Stimulated activated CD8-positive, alpha-beta memory T cell treated with anti-CD3 and anti-CD28 coated beads, Interleukin-12 subunit alpha, Interleukin-12 subunit beta, amount 100 ng/mL, for 24 hours (primary cell): ENCODE results near the gene OR6K3.

ENCODE experiments used
- DNase-seq: peaks from one replicate; pipeline ENCODE4 v3.0.0-alpha.2; 2020; ENCODE audit errors: extremely low read depth

The OR6K3 gene

DNA sequence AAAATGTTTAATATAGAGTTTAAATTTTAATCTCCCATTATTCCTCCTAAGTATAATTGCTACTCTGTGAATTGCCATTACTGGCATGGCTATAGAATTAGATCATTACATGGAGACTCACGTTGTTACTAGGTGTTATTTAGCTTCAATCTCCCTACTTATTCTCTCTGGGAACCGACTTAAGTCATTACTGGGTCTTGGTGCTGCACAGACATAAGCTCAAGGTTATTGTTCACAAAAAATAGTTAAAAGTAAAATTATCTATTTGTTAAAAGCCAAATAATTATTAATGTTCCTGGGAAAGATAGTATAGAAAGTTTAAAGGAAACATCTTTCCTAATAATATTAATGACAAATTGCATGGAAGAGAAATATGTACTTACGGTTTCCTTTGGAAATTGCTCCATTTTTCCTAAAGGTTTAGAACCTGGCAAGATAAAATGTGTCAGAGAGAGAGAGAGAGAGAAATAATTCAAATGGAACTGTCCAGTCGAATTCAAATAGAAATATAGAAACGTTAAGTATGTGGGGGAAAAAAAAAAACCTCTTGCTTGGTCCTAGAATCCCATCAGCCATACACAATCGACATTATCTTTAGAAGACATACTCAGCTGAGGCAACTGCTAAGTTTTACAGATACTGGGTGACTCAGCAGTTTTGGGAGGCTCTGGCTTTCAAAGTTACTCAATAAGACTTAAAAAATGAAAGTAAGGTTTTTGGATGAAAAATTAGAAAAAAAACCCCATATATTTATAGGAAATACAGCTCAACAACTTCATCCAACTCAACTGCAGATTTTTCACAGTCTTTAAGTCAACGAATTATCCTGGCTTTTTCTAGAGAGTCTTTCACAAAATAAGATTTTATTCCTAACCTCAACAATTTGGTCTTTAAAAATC lies 34.2 kb downstream of the OR6K3 start, which contains the start of gene SPTA1:
TSS of gene SPTA1 (minus strand) at position 605 of the 899 bp plus-strand sequence. CDS start at position 407, 198 bp downstream.
- DNase-seq, result no peak

DNA sequence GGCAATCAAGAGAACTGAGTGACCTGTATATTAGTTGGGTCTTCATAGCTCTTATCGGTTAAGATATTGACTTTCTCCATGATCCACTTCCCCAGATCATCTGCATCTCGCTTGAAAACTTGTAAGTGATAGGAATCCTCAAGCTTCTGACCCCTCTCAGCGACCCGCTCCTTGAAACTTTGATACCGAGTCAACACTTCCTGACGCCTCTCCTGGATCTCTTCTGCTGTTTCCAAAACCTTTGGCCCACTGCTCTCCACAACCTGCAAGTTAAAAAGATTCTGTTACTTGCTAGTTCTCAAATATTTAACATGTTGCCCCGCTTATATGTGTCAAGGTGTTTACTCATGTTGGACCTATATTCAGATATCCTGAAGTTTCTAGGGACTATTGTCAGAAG lies 35.4 kb downstream of the OR6K3 start:
- no peak for DNase-seq

DNA sequence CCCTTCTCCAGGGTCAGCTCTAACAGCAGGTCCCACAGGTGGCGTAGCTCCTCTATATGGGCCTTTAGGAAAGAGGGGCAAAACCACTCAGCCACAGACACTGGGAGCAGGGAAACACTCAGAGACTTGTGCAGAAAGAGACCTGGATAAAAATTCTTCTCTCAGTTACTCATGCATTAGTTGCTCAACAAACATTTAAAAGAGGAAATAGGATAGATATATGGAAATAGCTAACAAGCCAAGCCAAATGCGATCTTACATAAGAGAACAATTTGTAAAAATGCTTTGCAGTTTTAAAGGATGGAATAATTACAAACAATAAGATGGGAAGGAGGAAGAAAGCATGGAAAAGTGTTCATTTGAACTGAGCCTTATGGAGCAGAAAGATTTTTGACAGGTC lies 38.9 kb downstream of the OR6K3 start:
- DNase-seq, result no peak

- DNase-seq, result no peak
Measured at GRCh38 chr1:158679289-158679688, 41.2 kb downstream of the OR6K3 start.

GRCh38 chr1:158675563-158676323 lies 44.8 kb downstream of the OR6K3 start:
- no peak for DNase-seq

- no peak for DNase-seq
Measured at GRCh38 chr1:158674302-158674701, 46.2 kb downstream of the OR6K3 start.
